HG02610 (cell line): Measurements from ENCODE around the gene JOSD1.

Experiments used
- ATAC-seq: cut with Tn5 transposase; IDR thresholded peaks from one replicate; pipeline ENCODE4 v1.9.1; 2021; ENCODE audit warnings: mild to moderate bottlenecking, moderate library complexity; ENCODE audit not compliant: unreplicated experiment

JOSD1 gene

DNA sequence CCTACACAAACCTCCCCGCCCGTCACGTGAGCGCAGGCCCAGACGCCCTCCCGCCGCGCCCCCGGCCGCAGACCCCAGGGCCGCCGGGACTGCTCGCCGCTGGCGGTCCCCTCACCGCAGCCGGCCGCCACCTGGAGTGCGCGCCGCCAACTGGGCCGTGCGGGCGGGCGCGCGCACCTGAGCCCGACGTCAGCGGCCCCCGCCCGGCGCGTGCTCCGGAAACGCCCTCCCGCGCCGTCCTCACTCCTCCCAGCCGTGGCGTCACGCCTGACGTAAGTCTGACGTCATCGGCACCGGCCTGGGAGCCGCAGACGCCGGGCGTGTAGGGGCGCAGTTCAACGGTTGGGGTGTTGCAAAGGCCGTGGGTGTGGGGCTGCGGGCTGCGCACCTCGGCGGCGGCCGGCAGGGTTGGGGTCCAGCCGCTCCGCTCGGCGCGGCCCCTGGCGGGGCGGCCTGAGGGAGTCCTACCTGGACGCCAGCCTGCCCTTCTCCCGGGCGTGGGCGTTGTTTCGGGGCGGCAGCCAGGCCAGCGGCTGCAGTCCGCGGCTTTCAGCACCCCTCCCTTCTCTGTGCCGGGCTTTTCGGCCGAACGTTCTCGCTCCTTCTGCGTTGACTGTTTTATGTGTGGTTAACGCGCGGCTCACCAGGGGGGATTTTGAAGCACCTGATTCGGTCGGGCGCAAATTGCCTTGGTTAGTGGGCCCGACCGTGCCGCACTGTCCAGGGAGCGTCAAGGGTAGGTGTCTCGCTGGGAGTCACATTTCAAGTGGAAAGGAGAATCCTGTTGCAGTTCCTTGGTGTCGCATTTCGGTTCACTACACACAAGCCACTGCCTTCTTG, at the start of gene JOSD1:
Gene JOSD1, minus strand, starts transcription at position 155 of the 840 bp plus-strand sequence. CDS start 956 bp downstream, outside the sequence.
- no peak for ATAC-seq

- ATAC-seq, result no peak
These were observed 49.4 kb upstream of the JOSD1 start for GRCh38 chr22:38750104-38750503.

DNA sequence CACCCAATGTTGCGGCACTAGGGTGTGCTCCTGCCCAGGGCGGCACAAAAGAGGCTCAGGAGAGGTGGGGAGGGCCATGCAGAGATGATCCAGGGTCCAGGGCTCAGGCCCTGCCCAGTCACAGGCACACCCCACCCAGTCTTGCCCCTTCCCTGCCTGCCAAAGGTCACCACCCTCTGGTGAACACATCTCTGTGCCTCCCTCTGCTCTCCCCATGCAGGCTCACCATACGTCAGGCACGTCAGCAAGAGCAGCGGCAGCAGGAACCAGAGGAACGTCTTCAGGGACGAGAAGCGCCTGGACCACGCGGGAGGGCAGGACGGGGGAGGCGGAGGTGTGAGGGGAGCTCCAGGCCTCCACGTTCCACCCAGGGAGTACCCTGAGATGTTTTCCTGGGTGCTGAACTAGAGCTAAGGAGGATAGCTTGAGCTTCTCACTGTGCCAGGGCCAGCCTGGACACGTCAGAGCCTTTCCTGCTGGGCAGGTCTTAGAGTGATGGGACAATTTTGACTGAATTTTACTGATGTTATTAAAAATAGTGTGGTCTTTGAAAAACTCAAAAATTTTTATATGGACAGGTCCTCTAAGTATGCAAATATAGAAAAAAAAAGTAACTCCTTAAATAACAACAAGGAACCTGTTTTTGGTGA, 47.9 kb upstream of the JOSD1 start:
- ATAC-seq, result no peak

GRCh38 chr22:38745676-38746460, 45.1 kb upstream of the JOSD1 start:
- ATAC-seq, result no peak

DNA sequence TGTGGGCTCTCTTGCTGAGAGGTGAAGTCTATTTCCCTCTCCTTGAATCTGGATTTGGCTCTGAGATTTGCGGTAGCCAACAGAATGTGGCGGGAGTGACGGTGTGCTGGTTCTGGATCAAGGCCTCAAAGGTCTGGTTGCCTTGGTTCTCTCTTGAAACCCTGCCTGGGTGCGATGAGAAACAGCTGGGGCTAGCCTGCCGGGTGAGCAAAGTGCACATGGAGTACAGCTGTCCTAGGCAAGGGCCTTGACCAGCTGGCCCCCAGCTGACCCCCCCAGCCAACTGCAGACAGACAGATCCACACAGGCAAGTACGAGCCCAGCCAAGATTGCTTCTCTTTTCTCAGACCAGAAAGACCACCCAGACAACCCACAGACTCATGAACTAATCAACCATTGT, 44.2 kb upstream of the JOSD1 start:
- ATAC-seq, result no peak

DNA sequence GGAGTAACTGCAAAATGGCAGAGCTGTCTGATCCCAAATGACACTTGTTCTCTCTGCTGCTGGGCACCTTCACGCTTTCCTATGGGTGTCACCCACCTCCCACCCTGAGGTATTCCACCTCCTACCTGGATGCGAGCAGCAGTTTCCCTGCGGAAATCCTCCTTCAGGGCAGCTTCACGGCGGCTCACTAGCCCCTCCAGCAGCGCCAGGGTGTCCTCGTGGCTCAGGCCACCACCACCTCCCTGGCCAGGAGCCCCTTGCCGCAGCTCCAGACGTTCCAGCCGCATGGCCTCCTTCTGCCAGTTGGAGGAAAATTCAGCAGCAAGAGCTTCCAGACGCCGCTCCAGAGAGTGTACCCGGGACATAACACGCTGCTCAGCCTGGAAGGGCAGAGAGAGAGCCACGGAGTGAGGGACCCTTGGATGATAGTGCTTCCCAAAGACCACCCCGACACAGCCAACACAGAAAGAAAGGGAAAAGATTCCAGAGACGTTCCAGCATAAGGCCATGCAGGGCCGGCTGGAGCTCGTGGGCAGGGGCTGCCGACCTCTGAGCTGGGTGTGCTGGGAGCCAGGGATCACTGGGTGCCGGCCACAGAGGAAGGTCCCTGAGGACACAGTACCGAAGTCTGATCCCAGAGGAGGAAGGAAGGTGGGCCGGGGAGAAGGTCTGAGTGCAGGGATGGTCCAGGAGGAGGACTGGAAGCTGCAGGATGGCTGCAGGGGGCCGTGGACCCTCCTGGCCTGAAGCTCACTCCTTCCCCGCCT, 41.6 kb upstream of the JOSD1 start:
- ATAC-seq, result no peak

GRCh38 chr22:38741576-38741975, 40.8 kb upstream of the JOSD1 start:
- no peak for ATAC-seq

DNA sequence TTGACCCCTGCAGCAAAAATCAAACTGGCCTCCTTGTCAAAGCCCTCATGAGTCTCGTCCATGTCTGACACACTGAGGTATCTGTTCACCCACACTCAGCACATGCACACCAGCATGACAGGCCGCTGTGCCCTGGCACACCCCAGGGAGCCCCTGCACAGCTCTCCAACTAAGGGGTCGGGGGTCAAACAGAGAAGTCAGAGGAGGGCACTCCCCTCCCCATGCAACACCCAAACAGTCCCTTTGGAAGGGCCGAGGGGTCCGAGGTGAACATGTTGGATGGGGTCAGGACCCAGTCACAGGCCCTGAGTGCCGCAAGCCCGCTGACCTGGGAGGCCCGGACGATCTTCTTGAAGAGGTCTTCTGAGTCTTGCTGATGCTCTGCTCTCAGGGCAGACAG, 40.4 kb upstream of the JOSD1 start:
- no peak for ATAC-seq

- ATAC-seq, result no peak
These were observed 40.0 kb upstream of the JOSD1 start for GRCh38 chr22:38740754-38741153.

DNA sequence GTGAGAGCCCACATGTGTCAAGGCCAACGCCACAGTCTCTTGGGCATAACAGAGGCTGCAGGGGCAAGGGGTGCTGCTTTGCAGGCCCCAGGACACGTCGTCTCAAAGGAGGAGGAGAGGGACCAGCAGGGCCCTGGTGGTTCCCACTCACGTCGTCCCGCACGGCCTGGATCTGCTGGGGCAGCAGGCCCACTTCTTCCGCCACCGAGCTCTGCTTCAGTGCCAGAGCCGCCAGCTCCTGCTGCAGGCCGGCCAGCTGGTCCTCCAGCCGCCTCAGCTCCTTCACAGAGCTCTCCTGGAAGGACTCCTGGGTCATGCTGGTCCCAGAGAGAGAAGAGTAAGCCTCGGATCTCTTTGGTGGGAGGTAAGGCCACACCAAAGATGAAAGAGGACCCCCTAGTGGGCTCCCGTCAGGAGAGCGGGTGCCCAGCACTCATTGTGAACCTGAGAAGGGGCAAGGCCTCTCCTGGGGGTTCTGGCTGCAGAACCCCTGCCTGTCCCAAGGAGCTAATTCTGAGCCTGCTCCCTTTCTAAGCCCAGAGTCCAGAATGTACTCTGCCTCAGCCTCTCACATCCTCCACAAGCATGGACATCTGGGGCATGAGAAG, 39.5 kb upstream of the JOSD1 start:
- no peak for ATAC-seq

DNA sequence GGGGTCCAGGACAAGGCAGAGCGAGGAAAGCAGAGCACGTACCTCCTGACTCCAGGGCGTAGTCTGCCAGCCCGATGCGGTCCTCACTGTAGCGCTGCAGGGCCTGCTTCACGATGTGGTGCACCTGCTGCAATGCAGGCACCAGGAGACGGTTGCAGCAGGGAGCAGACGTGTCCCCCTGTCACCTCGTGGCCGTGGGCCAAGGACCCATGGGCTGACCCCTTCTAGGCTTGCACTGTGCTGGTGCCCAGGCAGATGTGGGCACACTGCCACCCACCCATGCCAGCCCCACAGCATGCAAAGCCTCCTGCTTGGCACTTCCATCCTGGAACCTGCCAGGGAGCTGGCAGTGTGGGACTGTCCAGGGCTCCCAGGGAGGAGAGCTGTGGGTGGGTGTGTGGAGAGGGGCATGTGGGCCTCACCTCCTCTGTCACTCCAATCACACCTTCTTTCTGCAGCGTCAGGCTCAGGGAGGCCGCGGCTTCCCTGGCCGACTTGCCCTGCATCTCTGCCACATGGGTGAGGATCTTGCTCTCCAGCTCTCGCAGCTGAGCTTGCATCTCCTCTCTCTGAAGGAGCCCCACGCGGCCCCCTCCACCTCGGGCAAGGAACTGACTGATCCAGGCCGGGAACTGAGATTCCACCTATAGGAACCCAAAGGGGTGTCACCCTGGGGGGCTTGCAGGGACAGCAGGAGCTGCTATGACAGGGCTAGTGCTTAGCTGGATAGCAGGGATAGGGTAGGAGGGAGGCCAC, 38.7 kb upstream of the JOSD1 start:
- no peak for ATAC-seq

DNA sequence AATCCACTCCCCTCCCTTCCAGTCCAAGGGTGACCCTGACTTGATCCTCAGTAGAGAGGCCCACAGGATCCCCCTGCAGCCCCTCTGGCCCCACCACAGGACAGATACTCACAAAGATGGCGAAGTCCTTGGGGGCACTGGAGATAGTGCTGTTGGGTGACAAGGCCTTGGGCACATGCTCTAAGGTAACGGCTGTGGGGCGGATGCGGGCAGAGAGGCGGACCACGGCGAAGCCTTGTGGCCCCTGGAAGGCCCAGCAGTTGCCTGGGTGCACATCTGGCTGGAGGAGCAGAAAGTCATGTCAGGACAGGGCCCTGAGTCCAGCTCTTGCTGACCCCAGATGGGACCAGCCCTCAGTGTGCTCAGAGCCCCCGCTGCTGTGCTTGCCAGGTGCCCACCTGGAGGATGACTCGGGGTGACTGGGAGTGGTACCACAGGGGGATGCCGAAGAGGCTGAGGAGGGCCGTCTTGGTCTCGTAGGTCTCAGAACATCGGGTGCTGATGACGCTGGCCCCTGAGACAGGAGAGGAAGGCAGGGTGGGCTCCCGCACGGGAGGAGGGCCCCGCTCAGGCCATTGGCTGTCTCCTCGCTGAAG, 37.8 kb upstream of the JOSD1 start:
- no peak for ATAC-seq

DNA sequence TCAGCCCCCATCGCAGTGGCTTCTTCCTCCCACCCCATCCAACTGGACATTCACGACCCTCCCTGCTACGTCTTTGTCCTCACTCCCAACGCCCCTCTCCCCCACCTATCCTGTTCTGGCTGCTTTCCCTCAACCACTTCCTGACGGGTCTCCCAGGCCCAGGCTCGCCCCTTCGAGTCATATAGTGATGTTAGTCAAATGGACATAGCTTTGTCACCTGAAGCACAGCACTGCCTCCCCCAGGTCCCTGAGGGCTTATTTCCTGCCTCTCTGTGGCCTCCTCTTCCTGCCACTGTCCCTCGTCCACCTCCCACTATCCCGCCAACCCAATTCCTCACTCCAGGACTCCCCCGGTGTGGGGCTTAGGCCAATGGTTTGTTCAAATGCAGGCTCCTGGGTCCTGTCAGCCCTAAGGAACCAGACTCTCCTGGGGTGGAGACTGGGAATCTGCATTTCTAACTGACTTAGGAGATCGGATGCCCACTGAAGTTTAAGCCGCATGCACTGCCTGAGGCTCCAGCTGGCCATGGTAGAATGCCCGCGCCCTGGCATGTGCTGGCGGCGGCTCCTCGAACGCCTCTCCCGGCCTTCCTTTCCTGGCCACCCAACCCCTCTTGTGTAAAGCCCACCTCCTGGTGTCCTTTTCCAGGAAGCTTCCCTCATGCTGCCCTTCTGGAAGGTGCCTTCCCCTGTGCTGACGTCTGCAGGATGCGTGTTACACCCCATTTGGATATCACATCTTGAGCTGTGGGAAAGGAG, 36.7 kb upstream of the JOSD1 start:
- no peak for ATAC-seq

DNA sequence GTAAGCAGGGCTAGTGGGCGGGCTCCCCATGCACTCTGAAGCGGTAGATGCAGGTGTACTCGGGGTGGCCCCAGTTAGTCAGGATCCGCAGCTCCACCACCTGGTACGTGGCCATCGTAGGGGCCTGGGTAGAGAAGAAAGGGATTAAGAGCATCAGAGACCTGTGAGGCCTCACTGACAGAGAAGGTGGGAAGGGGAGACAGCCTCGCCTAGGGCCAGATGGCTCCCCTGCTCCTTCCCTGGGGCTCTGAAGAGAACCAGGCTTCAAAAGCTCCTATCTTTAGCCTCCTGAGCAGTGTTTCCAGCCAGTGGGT, 35.5 kb upstream of the JOSD1 start:
- no peak for ATAC-seq

- ATAC-seq, result no peak
These were observed 34.9 kb upstream of the JOSD1 start for GRCh38 chr22:38735465-38736256.

DNA sequence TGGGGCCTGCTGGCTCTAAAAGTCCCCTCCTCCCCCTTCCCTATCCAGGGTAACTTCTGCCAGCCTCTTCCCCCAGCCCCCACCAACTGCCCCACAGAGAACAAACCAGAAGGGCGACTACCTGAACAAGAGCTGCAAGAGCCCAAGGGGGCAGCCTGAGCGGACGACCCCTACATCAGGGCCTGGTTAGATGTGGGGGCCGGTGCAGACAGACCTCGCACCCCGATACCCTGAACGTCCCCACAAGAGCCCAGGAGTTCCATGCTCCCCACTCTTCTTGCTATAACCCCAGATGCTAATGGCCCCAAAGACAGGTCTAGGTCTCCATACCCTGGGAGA, 34.4 kb upstream of the JOSD1 start:
- ATAC-seq, result no peak

DNA sequence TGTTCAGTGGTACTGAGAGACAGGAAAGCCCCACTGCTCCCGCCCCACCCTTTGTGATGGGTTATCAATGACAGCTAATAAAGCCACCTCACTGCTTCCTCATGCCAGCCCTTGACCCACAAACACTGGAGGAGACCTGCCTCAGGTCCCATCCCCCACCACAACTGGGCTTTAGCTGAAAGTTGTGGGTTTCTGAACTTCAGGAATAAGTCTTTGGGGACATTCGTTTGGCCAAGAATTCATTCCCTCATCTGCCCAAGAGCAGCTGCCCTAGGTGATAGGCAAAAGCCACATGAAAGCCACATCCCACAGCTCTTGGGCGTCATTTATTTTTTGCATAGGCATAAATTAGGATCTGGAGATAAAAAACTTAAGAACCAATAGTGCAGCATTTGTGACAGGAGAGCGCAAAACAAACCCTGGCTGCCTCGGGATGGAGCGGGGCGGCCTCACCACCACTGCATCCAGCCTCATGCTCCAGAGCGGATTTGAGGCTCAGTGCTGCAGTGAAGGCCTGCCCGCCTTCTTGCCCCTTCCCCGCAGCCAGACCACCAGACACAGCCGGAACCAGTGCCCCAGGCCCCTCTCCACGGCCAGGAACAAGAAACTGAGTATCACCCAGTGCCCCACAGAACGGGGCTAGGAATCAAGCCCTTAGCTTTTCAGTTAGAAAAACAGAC, 33.8 kb upstream of the JOSD1 start:
- ATAC-seq, result no peak
